Measurements from ENCODE around the gene SCO2. TPM values are rescaled to one million over a fixed set of nuclear protein-coding genes. Genes with fewer than 3 reads are reported as not detected.

SCO2 gene
- total RNA-seq, 3 donors from 2014 or later (not counting 1 experiment from before 2014, with no cell fraction given): 2.8 to 13.5 (median 8.4) TPM

DNA sequence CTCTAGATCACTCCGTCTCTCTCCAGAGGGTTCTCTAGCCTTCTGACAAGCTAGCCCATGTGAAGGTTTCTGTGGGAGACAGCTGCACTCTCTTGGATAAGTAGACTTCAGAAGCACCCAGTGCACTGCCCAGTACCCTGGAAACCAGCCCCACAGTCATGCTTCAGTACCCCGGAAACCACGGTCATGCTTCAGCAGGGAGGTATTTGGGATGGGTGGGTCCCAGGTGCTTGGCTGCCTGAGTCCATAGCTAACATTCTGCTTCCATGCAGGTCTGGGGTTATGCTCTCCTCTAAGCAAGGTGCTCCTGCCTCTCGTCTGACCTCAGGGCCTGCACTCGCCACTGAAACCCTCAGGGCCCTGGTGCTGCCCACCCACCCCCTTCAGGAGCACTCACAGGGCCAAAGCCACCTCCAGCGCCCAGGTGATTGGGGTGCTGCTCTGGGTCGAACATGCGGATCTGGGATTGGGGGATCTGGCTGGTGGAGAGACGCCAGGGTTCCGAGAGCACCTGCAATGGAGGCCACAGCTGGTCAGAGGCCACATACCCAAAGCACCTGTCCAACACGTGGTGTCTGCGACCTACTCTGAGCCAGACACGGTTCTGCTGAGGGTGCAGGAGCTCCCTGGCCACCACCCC, 44.6 kb upstream of the SCO2 start:
- no peak overlapping the region for H3K4me3 Mint-ChIP-seq
- no peaks in the 10 kb centered on the region for H3K9me3 Mint-ChIP-seq
- H3K27me3 ChIP-seq (ENCODE audit: control insufficient read depth, insufficient read depth, low read length): no peaks in the 10 kb centered on the region
- no peaks in the 10 kb centered on the region for H3K4me1 Mint-ChIP-seq
- H3K27me3 Mint-ChIP-seq (ENCODE audit: low read depth in 2 of 2): peaks cover 0 to 6% of the 10 kb centered on the region in 2 donors
- no peak overlapping the region for H3K27ac Mint-ChIP-seq
- DNase-seq (no peak), ATAC-seq (no peak)
- H3K9me3 ChIP-seq (ENCODE audit: control insufficient read depth, insufficient read depth, low read length): no peaks in the 10 kb centered on the region
- H3K4me3 ChIP-seq (ENCODE audit: low read length): no peak overlapping the region
- no peaks in the 10 kb centered on the region for H3K36me3 Mint-ChIP-seq
- H3K36me3 ChIP-seq (ENCODE audit: control insufficient read depth, insufficient read depth, low read length): peaks cover 16% of the 10 kb centered on the region
- intact Hi-C loops (cut with micrococcal nuclease): no loop called here
- TF ChIP-seq, protein P1, sequence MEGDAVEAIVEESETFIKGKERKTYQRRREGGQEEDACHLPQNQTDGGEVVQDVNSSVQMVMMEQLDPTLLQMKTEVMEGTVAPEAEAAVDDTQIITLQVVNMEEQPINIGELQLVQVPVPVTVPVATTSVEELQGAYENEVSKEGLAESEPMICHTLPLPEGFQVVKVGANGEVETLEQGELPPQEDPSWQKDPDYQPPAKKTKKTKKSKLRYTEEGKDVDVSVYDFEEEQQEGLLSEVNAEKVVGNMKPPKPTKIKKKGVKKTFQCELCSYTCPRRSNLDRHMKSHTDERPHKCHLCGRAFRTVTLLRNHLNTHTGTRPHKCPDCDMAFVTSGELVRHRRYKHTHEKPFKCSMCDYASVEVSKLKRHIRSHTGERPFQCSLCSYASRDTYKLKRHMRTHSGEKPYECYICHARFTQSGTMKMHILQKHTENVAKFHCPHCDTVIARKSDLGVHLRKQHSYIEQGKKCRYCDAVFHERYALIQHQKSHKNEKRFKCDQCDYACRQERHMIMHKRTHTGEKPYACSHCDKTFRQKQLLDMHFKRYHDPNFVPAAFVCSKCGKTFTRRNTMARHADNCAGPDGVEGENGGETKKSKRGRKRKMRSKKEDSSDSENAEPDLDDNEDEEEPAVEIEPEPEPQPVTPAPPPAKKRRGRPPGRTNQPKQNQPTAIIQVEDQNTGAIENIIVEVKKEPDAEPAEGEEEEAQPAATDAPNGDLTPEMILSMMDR (IDR thresholded peaks at IDR 0.05): no peak
- no peaks in the 10 kb centered on the region for H3K4me1 ChIP-seq (ENCODE audit: control insufficient read depth, insufficient read depth, low read length)
- WGBS (ENCODE audit: insufficient coverage): 87% methylated on average over 13 of the region's 13 CpGs
- no peak overlapping the region for H3K27ac ChIP-seq (ENCODE audit: low read length)

DNA sequence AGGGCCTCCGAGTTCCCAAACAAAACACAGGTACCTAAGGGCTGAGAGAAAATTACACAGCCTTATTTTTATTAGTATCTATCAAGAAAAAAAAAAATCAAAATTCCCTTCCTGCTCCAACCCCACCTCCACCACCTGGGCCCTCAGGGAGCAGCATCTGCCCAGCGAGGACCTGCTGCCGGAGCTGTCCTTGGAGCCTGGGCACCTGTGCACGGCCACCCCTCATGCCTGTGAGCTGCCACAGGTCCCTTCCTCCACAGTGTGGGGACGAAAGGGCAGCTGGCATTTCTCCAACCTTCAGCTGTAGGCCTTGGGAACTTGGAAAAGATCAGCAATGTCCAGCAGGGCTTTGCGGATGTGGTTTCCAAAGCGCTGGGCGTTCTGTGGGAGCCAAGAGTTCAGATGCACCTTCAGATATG, 43.7 kb upstream of the SCO2 start:
- peaks cover 0 to 6% of the 10 kb centered on the region in 2 donors for H3K27me3 Mint-ChIP-seq (ENCODE audit: low read depth in 2 of 2)
- no peaks in the 10 kb centered on the region for H3K27me3 ChIP-seq (ENCODE audit: control insufficient read depth, insufficient read depth, low read length)

DNA sequence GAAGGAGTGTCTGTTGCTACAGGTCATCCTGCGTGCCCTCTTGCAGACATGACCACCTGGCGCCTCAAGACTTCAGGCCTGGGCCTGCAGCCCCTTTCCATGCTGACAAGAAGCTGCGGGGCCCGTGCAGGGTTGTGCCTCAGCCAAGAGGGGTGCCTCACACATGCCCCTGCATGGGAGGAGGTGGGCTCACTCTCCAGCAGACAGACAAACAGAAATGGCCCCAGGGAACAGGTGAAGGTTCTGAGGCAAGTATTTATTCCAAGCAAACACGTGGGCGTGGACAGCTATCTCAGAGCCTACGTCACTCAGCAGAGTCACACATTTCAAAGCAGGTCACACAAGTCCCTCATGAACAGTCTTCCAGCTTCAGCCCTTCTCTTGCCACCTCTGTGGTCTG, 43.2 kb upstream of the SCO2 start:
- Histone ChIP-seq H3K36me3 (ENCODE audit: control insufficient read depth, insufficient read depth, low read length) (peaks cover 16% of the 10 kb centered on the region), H3K4me3 (ENCODE audit: low read length) (no peak overlapping the region), H3K9me3 (ENCODE audit: control insufficient read depth, insufficient read depth, low read length) (no peaks in the 10 kb centered on the region), H3K4me1 (ENCODE audit: control insufficient read depth, insufficient read depth, low read length) (peaks cover 2% of the 10 kb centered on the region), H3K27ac (ENCODE audit: low read length) (no peak overlapping the region), H3K27me3 (ENCODE audit: control insufficient read depth, insufficient read depth, low read length) (no peaks in the 10 kb centered on the region)
- intact Hi-C loops (cut with micrococcal nuclease): no loop called here
- ATAC-seq (no peak), DNase-seq (no peak)
- H3K9me3 Mint-ChIP-seq: no peaks in the 10 kb centered on the region
- TF ChIP-seq, protein P1 (IDR thresholded peaks at IDR 0.05): no peak
- H3K27me3 Mint-ChIP-seq (ENCODE audit: low read depth in 2 of 2): peaks cover 0 to 6% of the 10 kb centered on the region in 2 donors
- no peaks in the 10 kb centered on the region for H3K36me3 Mint-ChIP-seq
- no peak overlapping the region for H3K27ac Mint-ChIP-seq
- no peak overlapping the region for H3K4me3 Mint-ChIP-seq
- 93% methylated on average over 7 of the region's 7 CpGs for WGBS (ENCODE audit: insufficient coverage)
- peaks cover under 1 to 2% of the 10 kb centered on the region in 2 donors for H3K4me1 Mint-ChIP-seq

More for the DNA sequence above, 43.7 kb upstream of the SCO2 start:
- H3K9me3 ChIP-seq (ENCODE audit: control insufficient read depth, insufficient read depth, low read length): no peaks in the 10 kb centered on the region
- intact Hi-C loops (cut with micrococcal nuclease): no loop called here
- Mint-ChIP-seq H3K27ac (no peak overlapping the region), H3K9me3 (no peaks in the 10 kb centered on the region), H3K36me3 (no peaks in the 10 kb centered on the region), H3K4me1 (no peaks in the 10 kb centered on the region), H3K4me3 (no peak overlapping the region)
- no peak overlapping the region for H3K27ac ChIP-seq (ENCODE audit: low read length)
- H3K4me3 ChIP-seq (ENCODE audit: low read length): no peak overlapping the region
- TF ChIP-seq, protein P1 (IDR thresholded peaks at IDR 0.05): no peak
- DNase-seq: no peak
- no peaks in the 10 kb centered on the region for H3K4me1 ChIP-seq (ENCODE audit: control insufficient read depth, insufficient read depth, low read length)
- no peak for ATAC-seq
- WGBS (ENCODE audit: insufficient coverage): 98% methylated on average over 7 of the region's 8 CpGs
- peaks cover 16% of the 10 kb centered on the region for H3K36me3 ChIP-seq (ENCODE audit: control insufficient read depth, insufficient read depth, low read length)
